K562 (cell line): Measurements from ENCODE around the gene RPL28.

ENCODE experiments used
- CUX1 ChIP-seq: fragments of 200-800 bp; sonication (Bioruptor generic); IDR thresholded peaks from 2 replicates; pipeline ENCODE4 v1.6.1; 2016; ENCODE audit warnings: missing genetic modification characterization, missing compliant biosample characterization
- POLR2A ChIP-seq: fragments of 450-650 bp; conservative IDR thresholded peaks from 2 replicates; pipeline ENCODE4 v1.6.1; 2016
- REST ChIP-seq, 2 experiments: fragments of 450-650 bp; formaldehyde crosslinking in 1 of 2; IDR thresholded peaks; 2 replicates each; pipeline versions ENCODE4 v1.4.0 to v1.6.1; 2014 to 2020; ENCODE audit warnings: mild to moderate bottlenecking in 2 of 2, borderline replicate concordance in 1 of 2, low read depth in 1 of 2
- SAFB2 ChIP-seq: fragments of 200-400 bp; formaldehyde crosslinking; IDR thresholded peaks from 2 replicates; pipeline ENCODE4 v1.6.1; 2018; ENCODE audit warnings: borderline replicate concordance, low read length, low read depth, moderate library complexity; ENCODE audit not compliant: severe bottlenecking
- SUPT5H ChIP-seq: fragments of 450-650 bp; IDR thresholded peaks from 2 replicates; pipeline ENCODE4 v1.6.1; 2016

GRCh38 chr19:55391702-55392615 lies 6.2 kb downstream of the RPL28 start:
- peak; percentile 43; the same call in 1 of the 2 replicates for TF ChIP-seq POLR2A
- no peak for TF ChIP-seq CUX1
- no peak for TF ChIP-seq SAFB2
- no peak for TF ChIP-seq REST (IDR thresholded peaks at IDR 0.05; ENCODE audit: borderline replicate concordance)
- no peak for TF ChIP-seq REST (CRISPR knock-in tag; IDR thresholded peaks at IDR 0.05; ENCODE audit: low read depth)
- TF ChIP-seq SUPT5H = no peak
